A673 (cell line): Measurements from ENCODE around the gene C3orf52.

Experiments used
- EZH2 ChIP-seq: fragments of 200-600 bp; sonication (generic); IDR thresholded peaks from 2 replicates; pipeline ENCODE4 v1.6.1; 2017; ENCODE audit warnings: borderline replicate concordance, low read depth, mild to moderate bottlenecking, mixed read lengths, antibody characterized with exemption, low read length; ENCODE audit not compliant: poor library complexity, severe bottlenecking
- TF ChIP-seq, protein P1 (sequence below): fragments of 300-800, 200-600 bp; sonication (generic); conservative IDR thresholded peaks from 2 replicates; pipeline ENCODE4 v1.5.1; 2017; ENCODE audit warnings: low read depth, mild to moderate bottlenecking, antibody characterized with exemption, low read length, moderate library complexity, mixed read lengths

DNA sequence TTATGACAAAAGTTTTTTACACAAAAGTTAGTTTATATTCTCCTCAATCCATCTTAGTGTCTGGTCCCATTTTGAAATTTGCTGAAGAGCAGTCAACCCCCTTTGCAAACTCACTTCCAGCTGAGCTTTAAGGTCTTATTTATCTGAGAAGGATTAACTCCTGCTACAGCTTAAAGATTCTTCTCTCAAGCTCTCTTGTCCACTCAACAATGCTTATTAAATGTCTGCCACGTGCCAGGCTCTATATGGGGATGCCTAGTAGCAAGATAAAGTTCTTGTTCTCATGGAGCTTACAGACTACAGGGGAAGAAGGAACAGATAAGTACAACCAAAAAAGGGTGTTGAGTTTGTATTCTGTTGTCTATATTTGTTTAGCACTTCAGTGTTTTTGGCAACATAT is 33.0 kb upstream of the C3orf52 start:
- TF ChIP-seq, protein P1, sequence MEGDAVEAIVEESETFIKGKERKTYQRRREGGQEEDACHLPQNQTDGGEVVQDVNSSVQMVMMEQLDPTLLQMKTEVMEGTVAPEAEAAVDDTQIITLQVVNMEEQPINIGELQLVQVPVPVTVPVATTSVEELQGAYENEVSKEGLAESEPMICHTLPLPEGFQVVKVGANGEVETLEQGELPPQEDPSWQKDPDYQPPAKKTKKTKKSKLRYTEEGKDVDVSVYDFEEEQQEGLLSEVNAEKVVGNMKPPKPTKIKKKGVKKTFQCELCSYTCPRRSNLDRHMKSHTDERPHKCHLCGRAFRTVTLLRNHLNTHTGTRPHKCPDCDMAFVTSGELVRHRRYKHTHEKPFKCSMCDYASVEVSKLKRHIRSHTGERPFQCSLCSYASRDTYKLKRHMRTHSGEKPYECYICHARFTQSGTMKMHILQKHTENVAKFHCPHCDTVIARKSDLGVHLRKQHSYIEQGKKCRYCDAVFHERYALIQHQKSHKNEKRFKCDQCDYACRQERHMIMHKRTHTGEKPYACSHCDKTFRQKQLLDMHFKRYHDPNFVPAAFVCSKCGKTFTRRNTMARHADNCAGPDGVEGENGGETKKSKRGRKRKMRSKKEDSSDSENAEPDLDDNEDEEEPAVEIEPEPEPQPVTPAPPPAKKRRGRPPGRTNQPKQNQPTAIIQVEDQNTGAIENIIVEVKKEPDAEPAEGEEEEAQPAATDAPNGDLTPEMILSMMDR: no peak
- TF ChIP-seq EZH2: no peak
